Liver (tissue), 9 donors: Measurements from ENCODE around the gene TUT7. TPM values are rescaled to one million over a fixed set of nuclear protein-coding genes. Genes with fewer than 3 reads are reported as not detected.

ENCODE experiments used
- DNase-seq: peaks from one replicate; pipeline ENCODE4 v3.0.0-alpha.2; 2017; ENCODE audit warnings: low spot score
- H3K27ac ChIP-seq, 2 donors: one replicate each; pipeline ENCODE4 v1.7.0; 2013; ENCODE audit warnings: inconsistent platforms in 2 of 2, low read length in 2 of 2, control low read depth in 1 of 2, low read depth in 1 of 2, mild to moderate bottlenecking in 1 of 2
- H3K27me3 ChIP-seq, 4 donors: one replicate each; pipeline versions ENCODE4 v1.6.1 to v1.7.0; 2013; ENCODE audit warnings: low read length in 3 of 4, inconsistent platforms in 1 of 4, mild to moderate bottlenecking in 1 of 4, moderate library complexity in 1 of 4; ENCODE audit not compliant: control insufficient read depth in 4 of 4, insufficient read depth in 4 of 4
- H3K36me3 ChIP-seq, 4 donors: one replicate each; pipeline versions ENCODE4 v1.6.1 to v1.7.0; 2013; ENCODE audit warnings: low read length in 3 of 4, mild to moderate bottlenecking in 3 of 4, low read depth in 1 of 4, moderate library complexity in 1 of 4; ENCODE audit not compliant: control insufficient read depth in 4 of 4, insufficient read depth in 3 of 4
- H3K4me1 ChIP-seq, 4 donors: one replicate each; pipeline versions ENCODE4 v1.6.1 to v1.7.0; 2013; ENCODE audit warnings: low read length in 3 of 4, mild to moderate bottlenecking in 3 of 4, moderate library complexity in 1 of 4; ENCODE audit not compliant: control insufficient read depth in 4 of 4, insufficient read depth in 4 of 4
- H3K4me3 ChIP-seq, 3 donors: one replicate each; pipeline versions ENCODE4 v1.6.1 to v1.7.0; 2013; ENCODE audit warnings: low read length in 3 of 3, control low read depth in 1 of 3, low read depth in 1 of 3, mild to moderate bottlenecking in 1 of 3
- H3K9ac ChIP-seq, 2 donors: one replicate each; pipeline ENCODE4 v1.7.0; 2013; ENCODE audit warnings: low read length in 2 of 2, mild to moderate bottlenecking in 2 of 2, moderate library complexity in 2 of 2, control low read depth in 1 of 2, low read depth in 1 of 2
- H3K9me3 ChIP-seq, 4 donors: one replicate each; pipeline versions ENCODE4 v1.6.1 to v1.7.0; 2013; ENCODE audit warnings: low read length in 3 of 4; ENCODE audit not compliant: control insufficient read depth in 4 of 4
- EGR1 ChIP-seq, 2 donors: IDR thresholded peaks; 2 replicates each; pipeline ENCODE4 v1.6.1; 2016 to 2018; ENCODE audit warnings: antibody characterized with exemption in 2 of 2, low read depth in 2 of 2
- FOXA1 ChIP-seq: IDR thresholded peaks from 2 replicates; pipeline ENCODE4 v1.6.1; 2016; ENCODE audit warnings: antibody characterized with exemption
- FOXA2 ChIP-seq: IDR thresholded peaks from 2 replicates; pipeline ENCODE4 v1.6.1; 2016; ENCODE audit warnings: antibody characterized with exemption
- GABPA ChIP-seq, 2 donors: IDR thresholded peaks in 1 of 2; conservative IDR thresholded peaks in 1 of 2; 2 replicates each; pipeline ENCODE4 v1.6.1; 2016; ENCODE audit warnings: antibody characterized with exemption in 2 of 2, mild to moderate bottlenecking in 1 of 2, moderate library complexity in 1 of 2
- HNF4A ChIP-seq, 2 donors: conservative IDR thresholded peaks; 2 replicates each; pipeline ENCODE4 v1.6.1; 2016; ENCODE audit warnings: antibody characterized with exemption in 2 of 2, mild to moderate bottlenecking in 2 of 2
- HNF4G ChIP-seq: IDR thresholded peaks from 2 replicates; pipeline ENCODE4 v1.6.1; 2016; ENCODE audit warnings: antibody characterized with exemption
- JUND ChIP-seq, 2 donors: IDR thresholded peaks; 2 replicates each; pipeline ENCODE4 v1.6.1; 2016; ENCODE audit warnings: antibody characterized with exemption in 2 of 2
- NR2F2 ChIP-seq: IDR thresholded peaks from 2 replicates; pipeline ENCODE4 v1.6.1; 2016; ENCODE audit warnings: antibody characterized with exemption
- RAD21 ChIP-seq, 2 donors: IDR thresholded peaks; 2 replicates each; pipeline ENCODE4 v1.6.1; 2016; ENCODE audit warnings: antibody characterized with exemption in 2 of 2, mild to moderate bottlenecking in 2 of 2
- RXRA ChIP-seq, 2 donors: IDR thresholded peaks; 2 replicates each; pipeline ENCODE4 v1.6.1; 2017 to 2018; ENCODE audit warnings: antibody characterized with exemption in 2 of 2, mild to moderate bottlenecking in 1 of 2
- SP1 ChIP-seq: IDR thresholded peaks from 2 replicates; pipeline ENCODE4 v1.6.1; 2018; ENCODE audit warnings: antibody characterized with exemption, mild to moderate bottlenecking
- TAF1 ChIP-seq: conservative IDR thresholded peaks from 2 replicates; pipeline ENCODE4 v1.6.1; 2016; ENCODE audit warnings: antibody characterized with exemption, mild to moderate bottlenecking
- YY1 ChIP-seq: IDR thresholded peaks from 2 replicates; pipeline ENCODE4 v1.6.1; 2016; ENCODE audit warnings: antibody characterized with exemption, mild to moderate bottlenecking
- WGBS: extraction: QIAGEN DNeasy Blood & Tissue Kit; methylation state at CpG from one replicate; pipeline ENCODE4 v1.1.7; 2013; 5-methylcytosine and 5-hydroxymethylcytosine counted together
- polyA plus RNA-seq, 2 donors: library from polyadenylated mRNA; stranded (reverse) in 1 of 2; unstranded in 1 of 2; fragments of 200-250 nt in 1 of 2; fragments of >200 nt in 1 of 2; fragmentation: Nextera tagmentation in 1 of 2; extraction: Ambion mirVana in 1 of 2; gene quantifications; one replicate each; pipeline versions ENCODE4 v1.2.1 to v1.2.3, GENCODE V29; 2013 to 2015
- total RNA-seq, 2 donors: library from RNA; depleted of rRNA; stranded (reverse); fragments of >200 nt; gene quantifications; one replicate each; pipeline ENCODE4 v1.2.3, GENCODE V29; 2014
- TF ChIP-seq, protein P1 (sequence below): IDR thresholded peaks from 2 replicates; pipeline ENCODE4 v1.6.1; 2016; ENCODE audit warnings: antibody characterized with exemption
- TF ChIP-seq, protein P2 (sequence below): IDR thresholded peaks from 2 replicates; pipeline ENCODE4 v1.6.1; 2016; ENCODE audit warnings: antibody characterized with exemption
- TF ChIP-seq, protein P3 (sequence below): IDR thresholded peaks from 2 replicates; pipeline ENCODE4 v1.6.1; 2016; ENCODE audit warnings: antibody characterized with exemption, mild to moderate bottlenecking
- TF ChIP-seq, protein P4 (sequence below): fragments of 150-350 bp; IDR thresholded peaks from 2 replicates; pipeline ENCODE4 v1.5.1; 2017; ENCODE audit warnings: improper control_type of control experiment, low read depth, low read length; ENCODE audit not compliant: missing input control
- TF ChIP-seq, protein P5 (sequence below): IDR thresholded peaks from 2 replicates; pipeline ENCODE4 v1.6.1; 2016; ENCODE audit warnings: antibody characterized with exemption
- donor health status: healthy.
- donor health status: healthy.
- donor health status: healthy.
- donor health status: healthy.
- donor health status: healthy.

The TUT7 gene
- total and polyA plus RNA-seq, 4 donors = 10.7 to 34.6 (median 15.9) TPM

DNA sequence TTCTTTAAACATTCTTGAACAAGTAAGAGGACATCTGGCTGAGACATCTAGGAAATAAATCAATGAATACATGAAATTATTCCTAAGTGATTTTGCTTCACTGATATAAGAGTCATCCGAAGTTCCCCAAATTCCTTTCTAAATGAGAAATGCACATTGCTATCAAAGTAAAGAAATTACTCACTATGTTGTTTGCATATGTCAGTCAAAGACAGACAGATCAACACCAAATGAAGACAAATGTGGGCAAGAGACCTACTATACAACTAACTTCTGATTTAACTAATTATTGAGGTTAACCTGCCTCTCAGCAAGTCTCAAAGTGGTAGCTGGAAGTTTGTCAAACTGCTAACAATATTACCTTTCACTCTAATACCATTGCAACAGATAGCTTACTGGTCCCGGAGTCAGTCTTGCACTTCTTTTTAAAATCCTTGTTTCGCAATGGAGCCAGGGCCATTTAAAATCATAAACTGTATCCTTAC lies 13.2 kb downstream of the TUT7 start (continued):
- TF ChIP-seq, protein P1, sequence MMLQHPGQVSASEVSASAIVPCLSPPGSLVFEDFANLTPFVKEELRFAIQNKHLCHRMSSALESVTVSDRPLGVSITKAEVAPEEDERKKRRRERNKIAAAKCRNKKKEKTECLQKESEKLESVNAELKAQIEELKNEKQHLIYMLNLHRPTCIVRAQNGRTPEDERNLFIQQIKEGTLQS = no peak

DNA sequence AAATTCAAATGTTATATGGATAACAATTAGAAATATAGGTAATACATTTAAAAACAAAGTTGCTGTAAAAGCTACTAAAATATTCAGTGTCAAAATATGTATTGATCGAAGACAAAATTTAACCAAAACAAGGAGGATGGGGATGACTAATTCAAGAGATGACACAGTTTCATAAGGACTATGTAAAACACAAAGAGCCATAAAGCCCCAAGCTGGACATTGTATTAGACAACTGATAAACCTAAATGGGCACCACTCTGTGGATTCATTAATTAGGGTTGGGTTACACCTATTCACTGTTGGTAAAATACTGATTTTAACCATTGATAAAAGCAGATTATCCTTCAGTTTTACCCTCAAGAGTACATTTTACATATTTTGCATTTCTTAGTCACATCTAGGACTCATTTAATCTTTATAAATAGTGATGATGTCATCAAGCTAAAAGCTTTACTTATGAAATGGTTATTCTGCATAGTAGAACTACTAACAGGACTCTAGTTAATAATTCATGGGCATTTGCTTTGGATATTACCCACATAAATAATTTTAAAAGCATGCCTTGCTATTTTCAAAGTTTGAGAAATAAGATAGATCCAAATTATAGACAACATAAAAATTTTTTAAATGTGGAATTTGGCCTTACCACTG lies 13.7 kb downstream of the TUT7 start:
- 89% methylated on average over 1 of the region's 1 CpG for WGBS
- no peaks in the 10 kb centered on the region for H3K9me3 ChIP-seq
- no peak overlapping the region for H3K27ac ChIP-seq
- no peak overlapping the region for H3K9ac ChIP-seq
- H3K4me1 ChIP-seq = peaks cover 0 to 2% (median under 1%) of the 10 kb centered on the region in 4 donors
- no peak for DNase-seq
- TF ChIP-seq NR2F2 (no peak), FOXA1 (no peak), GABPA (IDR thresholded peaks at IDR 0.05 in 1 of 2, conservative IDR thresholded peaks at IDR 0.05 in 1 of 2) (no peak), HNF4G (no peak), SP1 (no peak), FOXA2 (no peak), RXRA (IDR thresholded peaks at IDR 0.05) (no peak), JUND (IDR thresholded peaks at IDR 0.05) (no peak), EGR1 (IDR thresholded peaks at IDR 0.05; ENCODE audit: low read depth in 2 of 2) (no peak), YY1 (no peak), HNF4A (conservative IDR thresholded peaks at IDR 0.05) (no peak), TAF1 (no peak), RAD21 (IDR thresholded peaks at IDR 0.05) (no peak)
- TF ChIP-seq, protein P2, sequence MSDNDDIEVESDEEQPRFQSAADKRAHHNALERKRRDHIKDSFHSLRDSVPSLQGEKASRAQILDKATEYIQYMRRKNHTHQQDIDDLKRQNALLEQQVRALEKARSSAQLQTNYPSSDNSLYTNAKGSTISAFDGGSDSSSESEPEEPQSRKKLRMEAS = no peak
- TF ChIP-seq, protein P3, sequence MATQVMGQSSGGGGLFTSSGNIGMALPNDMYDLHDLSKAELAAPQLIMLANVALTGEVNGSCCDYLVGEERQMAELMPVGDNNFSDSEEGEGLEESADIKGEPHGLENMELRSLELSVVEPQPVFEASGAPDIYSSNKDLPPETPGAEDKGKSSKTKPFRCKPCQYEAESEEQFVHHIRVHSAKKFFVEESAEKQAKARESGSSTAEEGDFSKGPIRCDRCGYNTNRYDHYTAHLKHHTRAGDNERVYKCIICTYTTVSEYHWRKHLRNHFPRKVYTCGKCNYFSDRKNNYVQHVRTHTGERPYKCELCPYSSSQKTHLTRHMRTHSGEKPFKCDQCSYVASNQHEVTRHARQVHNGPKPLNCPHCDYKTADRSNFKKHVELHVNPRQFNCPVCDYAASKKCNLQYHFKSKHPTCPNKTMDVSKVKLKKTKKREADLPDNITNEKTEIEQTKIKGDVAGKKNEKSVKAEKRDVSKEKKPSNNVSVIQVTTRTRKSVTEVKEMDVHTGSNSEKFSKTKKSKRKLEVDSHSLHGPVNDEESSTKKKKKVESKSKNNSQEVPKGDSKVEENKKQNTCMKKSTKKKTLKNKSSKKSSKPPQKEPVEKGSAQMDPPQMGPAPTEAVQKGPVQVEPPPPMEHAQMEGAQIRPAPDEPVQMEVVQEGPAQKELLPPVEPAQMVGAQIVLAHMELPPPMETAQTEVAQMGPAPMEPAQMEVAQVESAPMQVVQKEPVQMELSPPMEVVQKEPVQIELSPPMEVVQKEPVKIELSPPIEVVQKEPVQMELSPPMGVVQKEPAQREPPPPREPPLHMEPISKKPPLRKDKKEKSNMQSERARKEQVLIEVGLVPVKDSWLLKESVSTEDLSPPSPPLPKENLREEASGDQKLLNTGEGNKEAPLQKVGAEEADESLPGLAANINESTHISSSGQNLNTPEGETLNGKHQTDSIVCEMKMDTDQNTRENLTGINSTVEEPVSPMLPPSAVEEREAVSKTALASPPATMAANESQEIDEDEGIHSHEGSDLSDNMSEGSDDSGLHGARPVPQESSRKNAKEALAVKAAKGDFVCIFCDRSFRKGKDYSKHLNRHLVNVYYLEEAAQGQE = no peak
- TF ChIP-seq, protein P1 = no peak
- TF ChIP-seq, protein P4, sequence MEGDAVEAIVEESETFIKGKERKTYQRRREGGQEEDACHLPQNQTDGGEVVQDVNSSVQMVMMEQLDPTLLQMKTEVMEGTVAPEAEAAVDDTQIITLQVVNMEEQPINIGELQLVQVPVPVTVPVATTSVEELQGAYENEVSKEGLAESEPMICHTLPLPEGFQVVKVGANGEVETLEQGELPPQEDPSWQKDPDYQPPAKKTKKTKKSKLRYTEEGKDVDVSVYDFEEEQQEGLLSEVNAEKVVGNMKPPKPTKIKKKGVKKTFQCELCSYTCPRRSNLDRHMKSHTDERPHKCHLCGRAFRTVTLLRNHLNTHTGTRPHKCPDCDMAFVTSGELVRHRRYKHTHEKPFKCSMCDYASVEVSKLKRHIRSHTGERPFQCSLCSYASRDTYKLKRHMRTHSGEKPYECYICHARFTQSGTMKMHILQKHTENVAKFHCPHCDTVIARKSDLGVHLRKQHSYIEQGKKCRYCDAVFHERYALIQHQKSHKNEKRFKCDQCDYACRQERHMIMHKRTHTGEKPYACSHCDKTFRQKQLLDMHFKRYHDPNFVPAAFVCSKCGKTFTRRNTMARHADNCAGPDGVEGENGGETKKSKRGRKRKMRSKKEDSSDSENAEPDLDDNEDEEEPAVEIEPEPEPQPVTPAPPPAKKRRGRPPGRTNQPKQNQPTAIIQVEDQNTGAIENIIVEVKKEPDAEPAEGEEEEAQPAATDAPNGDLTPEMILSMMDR = no peak
- TF ChIP-seq, protein P5, sequence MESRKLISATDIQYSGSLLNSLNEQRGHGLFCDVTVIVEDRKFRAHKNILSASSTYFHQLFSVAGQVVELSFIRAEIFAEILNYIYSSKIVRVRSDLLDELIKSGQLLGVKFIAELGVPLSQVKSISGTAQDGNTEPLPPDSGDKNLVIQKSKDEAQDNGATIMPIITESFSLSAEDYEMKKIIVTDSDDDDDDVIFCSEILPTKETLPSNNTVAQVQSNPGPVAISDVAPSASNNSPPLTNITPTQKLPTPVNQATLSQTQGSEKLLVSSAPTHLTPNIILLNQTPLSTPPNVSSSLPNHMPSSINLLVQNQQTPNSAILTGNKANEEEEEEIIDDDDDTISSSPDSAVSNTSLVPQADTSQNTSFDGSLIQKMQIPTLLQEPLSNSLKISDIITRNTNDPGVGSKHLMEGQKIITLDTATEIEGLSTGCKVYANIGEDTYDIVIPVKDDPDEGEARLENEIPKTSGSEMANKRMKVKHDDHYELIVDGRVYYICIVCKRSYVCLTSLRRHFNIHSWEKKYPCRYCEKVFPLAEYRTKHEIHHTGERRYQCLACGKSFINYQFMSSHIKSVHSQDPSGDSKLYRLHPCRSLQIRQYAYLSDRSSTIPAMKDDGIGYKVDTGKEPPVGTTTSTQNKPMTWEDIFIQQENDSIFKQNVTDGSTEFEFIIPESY = no peak
- H3K36me3 ChIP-seq = peaks cover 7 to 91% (median 62%) of the 10 kb centered on the region in 4 donors
- H3K27me3 ChIP-seq = no peaks in the 10 kb centered on the region
- H3K4me3 ChIP-seq = no peak overlapping the region
